Measurements from ENCODE around the gene ZFYVE26. TPM values are rescaled to one million over a fixed set of nuclear protein-coding genes. Genes with fewer than 3 reads are reported as not detected.

The ZFYVE26 gene
- 4.4 to 6.4 TPM (median 5.5 TPM) in 5 replicates for total RNA-seq (2022; extraction: Qiagen RNA extraction; ENCODE audit: low read depth)

DNA sequence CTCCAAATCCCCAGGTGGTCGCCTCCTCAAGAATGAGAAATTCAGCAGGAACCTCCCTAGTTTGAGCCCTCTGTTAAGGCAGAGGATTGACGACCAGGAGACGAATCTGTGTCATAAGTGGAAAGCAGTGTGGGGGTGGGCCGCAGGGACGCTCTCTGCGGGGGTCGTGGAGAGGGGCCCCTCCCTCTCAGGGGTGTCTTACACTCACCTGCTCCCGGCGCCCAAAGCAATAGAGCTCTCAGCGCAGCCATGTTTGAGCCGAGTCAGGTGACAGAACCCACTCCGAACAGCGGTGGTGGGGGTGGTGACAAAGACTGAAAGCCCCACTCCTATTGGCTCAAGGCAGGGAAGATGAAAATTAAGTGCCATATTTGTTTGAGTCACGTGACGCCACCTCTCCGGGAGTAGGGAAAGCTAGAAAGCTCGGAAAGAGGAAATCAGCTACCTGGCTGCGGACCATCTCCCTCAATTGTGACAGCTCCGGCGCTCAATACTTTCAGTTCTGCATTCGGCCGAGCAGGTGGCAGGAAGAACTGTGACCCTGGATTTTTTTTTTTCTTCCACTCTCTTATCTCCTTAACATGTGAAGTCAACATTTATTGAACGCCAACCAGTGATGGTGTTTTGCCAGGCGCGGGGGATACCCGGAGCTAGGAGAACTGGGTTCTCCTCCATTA is at the start of gene ZFYVE26:
Gene ZFYVE26 (minus strand): TSS at position 265 of the 677 bp plus-strand sequence. CDS start 627 bp downstream, outside the sequence.

GRCh38 chr14:67819563-67820421 is 3.4 kb upstream of the ZFYVE26 start, which contains the start of gene RAD51B:
Gene RAD51B, plus strand, starts transcription at chr14:67819779.

DNA sequence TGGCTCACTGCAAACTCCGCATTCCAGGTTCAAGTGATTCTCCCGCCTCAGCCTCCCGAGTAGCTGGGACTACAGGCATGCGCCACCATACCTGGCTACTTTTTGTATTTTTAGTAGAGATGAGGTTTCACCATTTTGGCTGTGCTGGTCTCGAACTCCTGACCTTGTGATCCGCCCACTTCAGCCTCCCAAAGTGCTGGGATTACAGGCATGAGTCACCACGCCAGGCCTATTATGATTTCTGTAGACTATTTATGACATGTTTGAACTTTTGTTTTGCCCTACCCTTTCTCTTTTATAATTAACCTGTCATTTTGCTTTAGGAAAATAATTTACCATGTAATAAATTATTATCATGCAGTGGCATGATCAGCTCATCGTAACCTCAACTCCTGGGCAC is 114.9 kb downstream of the ZFYVE26 start, which contains the start of gene RDH12:
Gene RDH12 (plus strand): TSS at position 395 of the 400 bp plus-strand sequence. CDS start 20,757 bp downstream, outside the sequence.

Other genes with a start within 250 kb of the ZFYVE26 start
- gene PIGH, start 216.3 kb downstream of the ZFYVE26 start, total RNA-seq (2022; extraction: Qiagen RNA extraction; ENCODE audit: low read depth), result 16.2 to 22.9 TPM (median 20.3 TPM) in 5 replicates
- gene ARG2, start 196.7 kb downstream of the ZFYVE26 start, total RNA-seq (2022; extraction: Qiagen RNA extraction; ENCODE audit: low read depth), result 1.6 to 2.2 TPM (median 2.1 TPM) in 5 replicates
- 78.7 to 100 TPM (median 88.9 TPM) in 5 replicates for gene VTI1B, start 142.0 kb downstream of the ZFYVE26 start, total RNA-seq (2022; extraction: Qiagen RNA extraction; ENCODE audit: low read depth)
- gene RDH11, start 120.8 kb downstream of the ZFYVE26 start, total RNA-seq (2022; extraction: Qiagen RNA extraction; ENCODE audit: low read depth), result 55.6 to 63.7 TPM (median 61.9 TPM) in 5 replicates
- not detected in 5 replicates for gene RDH12, start 114.7 kb downstream of the ZFYVE26 start, total RNA-seq (2022; extraction: Qiagen RNA extraction; ENCODE audit: low read depth)
- gene RAD51B, start 3.2 kb upstream of the ZFYVE26 start, total RNA-seq (2022; extraction: Qiagen RNA extraction; ENCODE audit: low read depth), result 3.5 to 5.4 TPM (median 4.3 TPM) in 5 replicates